Ishikawa (cell line): ENCODE data around the gene GPR55.

Source experiments
- CREB1 ChIP-seq: IDR thresholded peaks from 2 replicates; pipeline ENCODE4 v1.6.1; 2012; ENCODE audit warnings: low read depth
- EGR1 ChIP-seq: IDR thresholded peaks from 2 replicates; pipeline ENCODE4 v1.6.1; 2012
- EP300 ChIP-seq: IDR thresholded peaks from 2 replicates; pipeline ENCODE4 v1.6.1; 2012; ENCODE audit warnings: borderline replicate concordance
- FOXM1 ChIP-seq: IDR thresholded peaks from 2 replicates; pipeline ENCODE4 v1.6.1; 2012; ENCODE audit warnings: low read depth, borderline replicate concordance
- MAX ChIP-seq: IDR thresholded peaks from 2 replicates; pipeline ENCODE4 v1.6.1; 2012
- REST ChIP-seq: IDR thresholded peaks from 2 replicates; pipeline ENCODE4 v1.6.1; 2012; ENCODE audit warnings: low read depth, mild to moderate bottlenecking
- TAF1 ChIP-seq: IDR thresholded peaks from 2 replicates; pipeline ENCODE4 v1.6.1; 2012; ENCODE audit warnings: low read depth, mild to moderate bottlenecking
- TCF12 ChIP-seq: IDR thresholded peaks from 2 replicates; pipeline ENCODE4 v1.6.1; 2012; ENCODE audit warnings: low read depth
- YY1 ChIP-seq: IDR thresholded peaks from 2 replicates; pipeline ENCODE4 v1.6.1; 2012; ENCODE audit warnings: low read depth
- ZBTB7A ChIP-seq: IDR thresholded peaks from 2 replicates; pipeline ENCODE4 v1.6.1; 2012; ENCODE audit warnings: low read depth

DNA sequence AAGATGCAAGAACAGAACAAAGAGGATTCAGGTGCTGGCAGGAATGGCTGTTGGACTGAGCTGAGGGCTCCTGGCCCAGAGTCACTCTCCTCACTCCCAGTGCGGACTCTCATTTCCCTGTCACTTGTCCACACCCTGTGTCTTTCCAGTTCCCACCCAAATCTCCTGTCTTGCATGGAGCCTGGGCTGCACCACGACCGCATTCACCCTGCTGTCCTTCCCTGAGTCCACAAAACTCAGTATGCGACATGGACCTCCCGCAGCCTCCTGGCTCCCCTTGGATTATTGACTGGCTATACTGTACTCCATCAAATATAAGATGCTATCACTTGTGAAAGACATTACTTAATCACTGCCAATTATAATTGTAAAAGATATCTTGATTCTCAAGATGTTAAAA lies 62.8 kb downstream of the GPR55 start:
- no peak for TF ChIP-seq EGR1
- TF ChIP-seq YY1 = no peak
- no peak for TF ChIP-seq FOXM1
- TF ChIP-seq MAX = no peak
- TF ChIP-seq ZBTB7A = no peak
- no peak for TF ChIP-seq EP300
- no peak for TF ChIP-seq TAF1
- TF ChIP-seq REST = no peak
- TF ChIP-seq TCF12 = no peak
- no peak for TF ChIP-seq CREB1
